Activated naive CD4-positive, alpha-beta T cell treated with Interleukin-2 at 50 U/mL for 16 hours (primary cell): ENCODE results near the gene PTGDS.

Experiments
- DNase-seq: peaks from one replicate; pipeline ENCODE4 v3.0.0-alpha.2; 2020

The PTGDS gene

DNA sequence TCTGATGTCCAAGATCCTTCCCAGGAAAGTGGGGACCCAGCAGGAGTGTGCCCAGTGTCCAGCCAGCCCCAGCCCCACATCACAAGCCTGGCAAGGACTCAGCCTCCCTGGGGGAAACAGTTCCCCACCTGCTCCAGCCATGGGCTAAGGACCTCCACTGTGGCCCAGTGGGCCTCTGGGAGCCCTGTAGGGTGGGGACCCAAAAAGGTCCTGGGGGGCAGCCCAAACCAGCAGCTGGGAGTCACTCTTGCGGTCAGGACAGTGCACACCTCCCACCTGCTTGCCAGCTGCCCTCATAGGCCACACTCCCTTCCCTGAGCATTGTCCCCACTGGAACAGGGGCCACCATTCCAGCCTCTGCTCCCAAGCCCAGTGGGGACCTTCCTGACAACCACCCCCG, 49.1 kb downstream of the PTGDS start:
- no peak for DNase-seq

DNA sequence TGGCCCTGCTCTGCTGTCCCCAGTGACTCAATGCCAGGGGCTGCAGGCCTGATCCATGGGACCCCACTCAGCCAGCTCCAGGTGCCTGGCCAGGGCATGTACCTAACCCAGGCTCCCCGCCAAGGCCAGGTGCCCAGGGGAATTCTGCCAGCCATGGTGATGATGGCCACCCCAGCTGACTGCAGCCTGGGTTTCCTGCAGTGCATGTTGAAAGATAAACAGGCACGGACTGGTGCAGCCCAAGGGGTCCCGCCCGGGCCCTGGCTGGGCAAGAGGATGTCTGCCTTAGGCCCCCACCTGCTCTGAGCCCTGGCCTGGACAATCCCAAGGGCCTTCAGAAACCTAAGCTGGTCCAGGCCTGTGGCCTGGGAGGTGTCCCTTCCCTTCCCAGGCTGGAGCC, 49.5 kb downstream of the PTGDS start:
- DNase-seq: no peak

DNA sequence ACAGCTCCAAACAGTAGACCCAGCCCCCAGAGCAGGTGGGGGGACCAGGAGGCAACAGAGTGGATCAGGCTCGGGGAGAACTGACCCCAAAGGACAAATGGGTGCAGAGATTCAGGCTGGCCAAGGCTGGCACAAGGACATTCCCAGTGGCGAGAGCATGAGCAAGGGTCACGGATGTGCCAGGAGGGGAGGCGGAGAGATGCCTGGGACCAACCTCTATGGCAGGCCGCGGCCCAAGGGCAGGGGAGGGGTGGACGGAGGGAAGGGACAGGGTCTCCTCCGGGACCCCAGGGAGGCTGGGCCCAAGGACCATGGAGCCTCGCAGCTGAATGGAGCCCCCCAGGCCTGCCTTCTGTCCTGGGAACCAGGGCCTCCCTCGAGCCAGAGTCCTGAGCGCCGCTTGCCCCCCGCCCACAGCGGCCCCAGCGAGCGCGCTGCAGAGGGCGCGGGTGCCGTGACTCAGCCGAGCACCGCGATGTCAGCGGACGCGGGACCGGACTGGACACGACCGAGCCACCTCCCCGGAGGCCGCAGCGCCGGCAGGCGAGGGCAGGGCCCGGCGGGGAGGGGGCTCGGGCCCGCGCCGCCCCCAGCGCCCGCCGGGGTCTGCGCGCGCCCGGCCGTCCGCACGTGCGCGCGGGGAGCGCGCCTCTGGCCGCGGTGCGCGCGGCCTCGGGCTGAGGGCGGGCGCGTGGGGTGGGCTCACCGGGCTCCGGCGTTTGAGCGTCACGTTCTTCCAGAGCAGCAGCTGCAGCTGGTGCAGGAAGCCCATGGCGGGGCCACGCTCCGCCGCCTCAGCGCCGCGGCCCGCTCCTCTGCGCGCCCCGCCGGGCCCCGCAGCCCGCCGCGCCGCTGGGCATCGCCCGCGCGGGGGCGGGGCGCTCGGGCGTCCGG, 50.3 kb downstream of the PTGDS start, which contains the start of gene ABCA2:
Gene ABCA2 (minus strand): TSS at position 869 of the 894 bp plus-strand sequence. CDS start 97 bp downstream, at position 772.
- DNase-seq: no peak

DNA sequence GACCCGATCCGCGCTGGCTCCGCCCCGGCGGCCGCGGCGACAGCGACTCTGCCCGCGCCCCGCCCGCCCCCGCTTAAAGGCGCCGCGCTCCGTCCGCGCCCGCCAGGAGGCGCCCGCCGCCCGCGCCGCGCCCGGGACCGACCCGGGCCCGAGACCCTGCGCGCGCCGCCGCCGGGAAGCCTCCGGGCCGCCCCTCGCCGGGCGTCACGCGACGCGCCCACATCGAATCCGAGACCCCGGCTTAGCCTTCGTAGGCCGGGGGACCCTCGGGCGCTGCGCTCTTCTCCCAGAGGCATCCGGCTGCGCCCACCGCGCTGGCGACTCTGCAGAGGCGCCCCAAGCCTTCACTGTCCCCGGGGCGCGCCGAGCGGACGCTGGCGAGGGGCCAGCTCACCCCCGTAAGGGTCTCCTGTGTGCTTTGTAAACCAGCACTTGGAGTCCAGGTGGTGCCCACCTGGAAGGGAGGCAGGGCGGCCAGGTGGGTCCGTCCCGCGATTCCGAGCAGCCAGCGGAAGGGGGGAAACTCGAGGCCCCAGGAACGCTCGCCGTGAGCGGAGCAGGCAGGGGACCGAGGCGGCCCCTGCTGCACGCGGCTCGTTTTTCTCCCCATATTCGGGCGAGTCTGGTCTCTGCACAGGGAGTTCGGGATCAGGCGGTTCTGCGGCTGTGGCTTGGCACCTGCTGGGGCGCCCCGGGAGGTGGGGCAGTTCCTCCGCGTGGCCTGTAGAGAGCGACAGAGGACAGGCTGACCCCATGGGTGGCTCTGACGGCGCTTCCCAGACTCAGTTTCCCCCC, 51.2 kb downstream of the PTGDS start:
- DNase-seq: peak; percentile 71

DNA sequence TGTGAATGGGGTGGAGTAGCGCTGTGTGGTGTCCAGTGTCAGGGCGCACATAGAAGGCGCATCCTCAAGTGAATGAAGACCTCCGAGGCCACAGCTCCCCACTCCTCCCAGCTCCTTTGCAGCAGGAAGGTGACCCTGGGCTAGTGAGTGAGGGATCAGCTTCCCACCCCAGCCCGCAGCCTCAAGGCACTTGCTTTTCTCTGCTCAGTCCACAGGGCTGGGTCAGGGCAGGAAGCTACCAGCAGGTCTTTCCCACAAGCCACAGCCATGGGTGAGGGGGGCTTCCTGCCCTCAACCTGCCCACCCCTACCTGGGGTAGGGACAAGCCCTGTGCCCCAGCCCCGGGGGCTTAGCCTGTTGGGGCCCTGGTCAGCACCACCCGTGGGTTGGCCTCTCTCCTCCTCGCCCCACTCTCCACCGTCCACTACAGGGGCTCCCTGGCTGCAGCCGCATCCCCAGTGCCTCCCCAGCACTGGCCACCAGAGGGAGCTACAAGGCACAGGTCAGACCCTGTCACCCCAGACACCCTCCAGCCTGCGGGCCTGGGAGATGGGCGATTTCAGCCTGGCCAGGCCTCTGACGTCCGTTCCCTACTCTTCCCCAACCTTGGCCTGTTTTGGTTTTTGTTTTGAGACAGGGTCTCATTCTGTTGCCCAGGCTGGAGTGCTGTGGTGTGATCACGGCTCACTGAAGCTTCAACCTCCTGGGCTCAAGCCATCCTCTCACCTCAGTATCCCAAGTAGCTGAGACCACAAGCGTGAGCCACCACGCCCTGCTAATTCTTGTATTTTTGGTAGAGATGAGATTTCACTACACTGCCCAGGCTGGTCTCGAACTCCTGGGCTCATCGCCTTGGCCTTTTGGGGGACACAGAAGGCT, 52.0 kb downstream of the PTGDS start:
- DNase-seq: peak; percentile 79

DNA sequence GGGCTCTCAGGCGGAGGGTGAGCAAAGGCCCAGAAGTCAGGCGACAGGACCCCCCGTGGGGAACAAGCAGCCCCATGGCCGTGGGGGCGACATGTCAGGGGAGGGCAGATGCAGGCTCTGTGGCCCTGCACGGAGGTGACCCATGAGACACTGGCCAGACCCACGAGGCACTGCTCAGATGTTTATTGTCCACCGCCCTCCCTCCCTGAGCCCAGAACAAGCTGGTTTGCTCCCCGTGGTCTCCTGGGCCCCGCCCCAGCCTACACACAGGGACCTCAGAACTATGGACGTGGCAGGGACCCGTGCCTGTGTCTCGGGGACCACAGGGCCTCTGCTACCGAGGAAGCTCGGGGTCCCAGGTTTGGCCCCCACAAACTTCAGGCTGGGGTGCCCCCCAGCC, 52.7 kb downstream of the PTGDS start:
- no peak for DNase-seq

DNA sequence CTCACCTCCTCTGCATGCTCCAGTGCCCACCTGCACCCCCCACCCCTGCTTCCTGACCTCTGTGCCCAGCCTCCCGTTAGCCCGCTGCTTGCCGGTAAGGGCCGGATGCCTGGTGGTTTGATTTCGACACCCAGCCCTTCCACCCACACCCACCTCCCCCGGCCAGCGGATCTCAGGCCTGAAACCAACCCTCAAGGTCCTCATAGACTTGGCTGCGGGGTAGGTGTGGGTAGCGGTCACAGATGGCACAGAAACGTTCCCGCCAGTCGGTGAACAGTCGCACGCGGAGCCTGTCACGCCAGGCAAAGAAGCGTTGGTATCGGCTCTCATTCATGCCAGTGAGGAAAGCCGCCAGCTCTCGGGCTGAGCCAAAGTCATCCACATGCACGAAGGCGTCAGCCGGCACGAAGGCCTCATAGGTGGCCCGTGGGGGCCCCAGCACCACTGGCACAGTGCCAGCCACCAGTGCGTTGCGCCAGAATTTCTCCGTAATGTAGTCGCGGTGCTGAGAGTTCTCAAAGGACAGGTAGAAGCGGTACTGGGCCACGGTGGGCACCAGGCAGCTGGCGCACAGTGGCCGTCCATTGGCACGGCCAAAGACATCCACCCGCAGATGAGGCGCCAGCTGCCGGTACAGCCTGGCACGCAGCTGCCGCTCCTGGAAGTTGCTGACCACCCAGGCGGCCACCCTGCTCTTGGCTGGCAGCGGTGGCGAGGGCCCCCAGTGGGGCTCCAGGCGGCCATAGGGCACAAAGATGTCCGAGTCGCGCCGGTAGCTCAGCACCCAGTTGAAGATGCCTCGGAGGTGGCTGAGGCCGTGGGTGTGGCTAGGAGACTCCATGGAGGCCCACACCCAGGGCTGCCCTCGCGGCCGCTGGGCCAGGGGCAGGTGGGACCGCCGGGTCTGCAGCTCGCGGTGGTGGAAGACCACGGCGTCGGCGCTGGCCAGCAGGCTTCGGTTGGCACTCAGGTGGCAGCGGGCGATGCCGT, 53.5 kb downstream of the PTGDS start:
- DNase-seq: peak; percentile 74
